SK-N-SH (cell line): ENCODE measurements around the gene INSC. TPM values are rescaled to one million over a fixed set of nuclear protein-coding genes. Genes with fewer than 3 reads are reported as not detected.

Experiments
- CTCF ChIA-PET: fragments of 300-600, 350-600 bp; formaldehyde crosslinking; extraction: SDS; loops from one replicate; lab custom pipeline; 2021; lab: Yijun Ruan, JAX
- POLR2A ChIA-PET: fragments of 350-600 bp; sonication (Branson Sonifier 250); formaldehyde crosslinking; extraction: SDS; loops from one replicate; lab custom pipeline; 2020; ENCODE audit warnings: antibody characterized with exemption, inconsistent platforms; lab: Yijun Ruan, JAX
- DNase-seq: peaks from one replicate; pipeline ENCODE4 v3.0.0; 2012
- H2AFZ ChIP-seq: fragments of 200-600 bp; sonication (generic); 2 replicates; pipeline ENCODE4 v1.8.1; 2016; ENCODE audit warnings: antibody characterized with exemption, mild to moderate bottlenecking, low read depth
- H3F3A ChIP-seq: fragments of 200-600 bp; sonication (generic); replicated peaks from 2 replicates; pipeline ENCODE3; 2016; ENCODE audit warnings: antibody characterized with exemption, mild to moderate bottlenecking; ENCODE audit not compliant: insufficient read depth
- H3K27ac ChIP-seq, 2 experiments: fragments of 200-500 bp in 1 of 2; fragments of 200-600 bp in 1 of 2; sonication (Bioruptor generic) in 1 of 2; sonication (generic), shearing (Covaris generic) in 1 of 2; 2 replicates each; pipeline versions ENCODE4 v1.5.1 to v1.6.1; 2014 to 2016; ENCODE audit warnings: low read depth in 2 of 2, inconsistent platforms in 1 of 2, low read length in 1 of 2, mild to moderate bottlenecking in 1 of 2, mixed read lengths in 1 of 2
- H3K27me3 ChIP-seq: fragments of 200-600 bp; sonication (generic), shearing (Covaris generic); 2 replicates; pipeline ENCODE4 v1.6.1; 2016; ENCODE audit warnings: mixed run types; ENCODE audit not compliant: insufficient read depth
- H3K36me3 ChIP-seq, 2 experiments: fragments of 200-500 bp in 1 of 2; fragments of 200-600 bp in 1 of 2; sonication (Bioruptor generic) in 1 of 2; sonication (generic) in 1 of 2; replicated peaks in 1 of 2; 2 replicates each; pipeline versions ENCODE3 to v1.5.1; 2014 to 2016; ENCODE audit warnings: low read length in 1 of 2, mild to moderate bottlenecking in 1 of 2; ENCODE audit not compliant: insufficient read depth in 2 of 2, control insufficient read depth in 1 of 2
- H3K4me1 ChIP-seq, 2 experiments: fragments of 200-500 bp in 1 of 2; fragments of 200-600 bp in 1 of 2; sonication (Bioruptor generic) in 1 of 2; sonication (generic), shearing (Covaris generic) in 1 of 2; 2 replicates each; pipeline versions ENCODE4 v1.5.1 to v1.6.1; 2014 to 2016; ENCODE audit warnings: low read depth in 1 of 2, low read length in 1 of 2, mixed run types in 1 of 2; ENCODE audit not compliant: insufficient read depth in 2 of 2, control insufficient read depth in 1 of 2
- H3K4me2 ChIP-seq: fragments of 200-600 bp; sonication (generic), shearing (Covaris generic); 2 replicates; pipeline ENCODE4 v1.6.1; 2017; ENCODE audit warnings: mixed run types
- H3K4me3 ChIP-seq, 2 experiments: fragments of 200-500 bp in 1 of 2; fragments of 200-600 bp in 1 of 2; sonication (Bioruptor generic) in 1 of 2; sonication (generic), shearing (Covaris generic) in 1 of 2; 2 replicates each; pipeline versions ENCODE4 v1.5.1 to v1.8.1; 2014 to 2016; ENCODE audit warnings: low read depth in 2 of 2, inconsistent platforms in 1 of 2, low read length in 1 of 2, mild to moderate bottlenecking in 1 of 2, mixed read lengths in 1 of 2, moderate library complexity in 1 of 2
- H3K79me2 ChIP-seq: fragments of 200-600 bp; sonication (generic); 2 replicates; pipeline ENCODE4 v1.8.1; 2017; ENCODE audit warnings: mild to moderate bottlenecking; ENCODE audit not compliant: insufficient read depth
- H3K9ac ChIP-seq: fragments of 200-600 bp; sonication (generic); 2 replicates; pipeline ENCODE4 v1.6.1; 2017; ENCODE audit warnings: mixed run types
- H3K9me2 ChIP-seq: fragments of 200-600 bp; sonication (generic); 2 replicates; pipeline ENCODE4 v1.6.1; 2017; ENCODE audit warnings: mixed run types
- H3K9me3 ChIP-seq: fragments of 200-600 bp; sonication (generic); 2 replicates; pipeline ENCODE4 v1.6.1; 2017; ENCODE audit warnings: mixed run types, mild to moderate bottlenecking, moderate library complexity
- H4K20me1 ChIP-seq: fragments of 200-600 bp; sonication (generic); 2 replicates; pipeline ENCODE4 v1.6.1; 2017; ENCODE audit warnings: mild to moderate bottlenecking, mixed run types; ENCODE audit not compliant: insufficient read depth
- CHD2 ChIP-seq: fragments of 150-350 bp; IDR thresholded peaks from 2 replicates; pipeline ENCODE4 v1.6.1; 2018; ENCODE audit warnings: low read length; ENCODE audit not compliant: partially characterized antibody
- ELF1 ChIP-seq: IDR thresholded peaks from 2 replicates; pipeline ENCODE4 v1.4.0; 2012
- EP300 ChIP-seq, 2 experiments: IDR thresholded peaks; 2 replicates each; pipeline versions ENCODE4 v1.4.0 to v1.6.1; 2012; ENCODE audit warnings: borderline replicate concordance in 1 of 2, low read depth in 1 of 2, low read length in 1 of 2
- EZH2phosphoT487 ChIP-seq: fragments of 200-600 bp; sonication (generic); IDR thresholded peaks from 2 replicates; pipeline ENCODE4 v1.6.1; 2017; ENCODE audit warnings: low read depth, mixed run types, mild to moderate bottlenecking, antibody characterized with exemption, moderate library complexity, borderline replicate concordance
- FOXM1 ChIP-seq: IDR thresholded peaks from 2 replicates; pipeline ENCODE4 v1.4.0; 2012; ENCODE audit warnings: low read depth, mild to moderate bottlenecking
- GATA2 ChIP-seq: sonication (generic); formaldehyde crosslinking; IDR thresholded peaks from 2 replicates; pipeline ENCODE4 v1.5.0; 2020; ENCODE audit warnings: mild to moderate bottlenecking, missing genetic modification reagents
- MEF2A ChIP-seq: IDR thresholded peaks from 2 replicates; pipeline ENCODE4 v1.4.0; 2012; ENCODE audit warnings: low read depth, borderline replicate concordance
- NFIC ChIP-seq: IDR thresholded peaks from 2 replicates; pipeline ENCODE4 v1.4.0; 2012; ENCODE audit warnings: borderline replicate concordance
- POLR2AphosphoS5 ChIP-seq: IDR thresholded peaks from 2 replicates; pipeline ENCODE4 v1.6.1; 2012; ENCODE audit warnings: low read depth, low read length
- RCOR1 ChIP-seq: fragments of 150-350 bp; IDR thresholded peaks from 2 replicates; pipeline ENCODE4 v1.6.1; 2017; ENCODE audit warnings: antibody characterized with exemption, low read length
- RFX5 ChIP-seq: IDR thresholded peaks from 2 replicates; pipeline ENCODE4 v1.6.1; 2012; ENCODE audit warnings: mild to moderate bottlenecking, improper control_type of control experiment, low read length
- SMC3 ChIP-seq: IDR thresholded peaks from 2 replicates; pipeline ENCODE4 v1.6.1; 2012; ENCODE audit warnings: low read depth, low read length, improper control_type of control experiment
- TAF1 ChIP-seq: IDR thresholded peaks from 2 replicates; pipeline ENCODE4 v1.6.1; 2012; ENCODE audit warnings: low read depth, mild to moderate bottlenecking, low read length, moderate library complexity, borderline replicate concordance
- TCF12 ChIP-seq: IDR thresholded peaks from 2 replicates; pipeline ENCODE4 v1.4.0; 2012
- YY1 ChIP-seq: IDR thresholded peaks from 2 replicates; pipeline ENCODE4 v1.4.0; 2012; ENCODE audit warnings: low read depth, mild to moderate bottlenecking
- WGBS: methylation state at CpG from one replicate; pipeline ENCODE4 v1.1.6; 2017; ENCODE audit warnings: low lambda C conversion rate; 5-methylcytosine and 5-hydroxymethylcytosine counted together
- polyA plus RNA-seq, 3 experiments: library from polyadenylated mRNA; depleted of rRNA; stranded (reverse); fragments of >200 nt; gene quantifications; 2 replicates each; pipeline ENCODE4 v1.2.3, GENCODE V29; 2012
- TF ChIP-seq, protein P1 (sequence below): fragments of 150-350 bp; IDR thresholded peaks from 2 replicates; pipeline ENCODE4 v1.6.1; 2017; ENCODE audit warnings: antibody characterized with exemption, low read length, low read depth, borderline replicate concordance
- TF ChIP-seq, protein P2 (sequence below): IDR thresholded peaks from 2 replicates; pipeline ENCODE4 v1.4.0; 2012; ENCODE audit warnings: low read depth

INSC gene
- polyA plus RNA-seq, 1 of the 3 experiments (the other 2 are of a cell fraction) = not detected

DNA sequence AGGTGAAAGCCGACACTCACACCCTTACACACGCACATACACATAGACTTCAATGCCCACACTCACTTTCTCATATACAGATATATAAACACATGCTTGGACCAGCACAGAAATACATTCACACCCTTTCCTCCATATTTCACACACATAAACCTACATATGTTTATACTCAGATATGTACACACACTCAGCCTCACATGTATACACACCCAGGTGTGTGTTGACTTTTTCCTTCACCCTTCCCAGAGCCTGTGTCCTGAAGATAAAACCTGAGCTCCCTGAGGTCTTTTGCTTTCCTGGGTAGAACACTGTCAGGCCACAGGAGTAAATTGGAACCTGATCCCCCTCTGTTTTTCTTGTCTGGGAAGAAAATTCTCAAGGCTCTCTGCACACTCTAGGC, 62.8 kb downstream of the INSC start:
- TF ChIP-seq, protein P1, sequence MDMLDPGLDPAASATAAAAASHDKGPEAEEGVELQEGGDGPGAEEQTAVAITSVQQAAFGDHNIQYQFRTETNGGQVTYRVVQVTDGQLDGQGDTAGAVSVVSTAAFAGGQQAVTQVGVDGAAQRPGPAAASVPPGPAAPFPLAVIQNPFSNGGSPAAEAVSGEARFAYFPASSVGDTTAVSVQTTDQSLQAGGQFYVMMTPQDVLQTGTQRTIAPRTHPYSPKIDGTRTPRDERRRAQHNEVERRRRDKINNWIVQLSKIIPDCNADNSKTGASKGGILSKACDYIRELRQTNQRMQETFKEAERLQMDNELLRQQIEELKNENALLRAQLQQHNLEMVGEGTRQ = no peak
- TF ChIP-seq MEF2A (no peak), RCOR1 (no peak), YY1 (no peak), TCF12 (no peak), TAF1 (no peak), EZH2phosphoT487 (no peak), EP300 (IDR thresholded peaks at IDR 0.05; ENCODE audit: borderline replicate concordance in 1 of 2, low read depth in 1 of 2, low read length in 1 of 2) (no peak), FOXM1 (no peak)
- TF ChIP-seq, protein P2, sequence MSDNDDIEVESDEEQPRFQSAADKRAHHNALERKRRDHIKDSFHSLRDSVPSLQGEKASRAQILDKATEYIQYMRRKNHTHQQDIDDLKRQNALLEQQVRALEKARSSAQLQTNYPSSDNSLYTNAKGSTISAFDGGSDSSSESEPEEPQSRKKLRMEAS = no peak
- CTCF ChIA-PET = interaction anchor here (0.8 to 1.5 kb wide), 4 partner anchors 8 to 77 kb away, joined by 3 to 4 read pairs (median 3); no protein-coding TSS in a partner anchor
- Histone ChIP-seq H3K4me1 (peaks cover 0 to 7% of the 10 kb centered on the region in 2 experiments; a peak in 2 of 4 replicates), H3K9ac (no peak overlapping the region), H3K4me3 (no peak overlapping the region), H3K27ac (no peak overlapping the region), H2AFZ (no peak overlapping the region), H3K27me3 (no peaks in the 10 kb centered on the region; the same call in 1 of the 2 replicates), H4K20me1 (no peaks in the 10 kb centered on the region), H3K36me3 (no peaks in the 10 kb centered on the region), H3F3A (no peaks in the 10 kb centered on the region), H3K9me3 (no peaks in the 10 kb centered on the region), H3K79me2 (no peaks in the 10 kb centered on the region), H3K9me2 (no peaks in the 10 kb centered on the region), H3K4me2 (no peak overlapping the region)
- 27% methylated on average over 2 of the region's 2 CpGs for WGBS
- POLR2A ChIA-PET = no interaction called here
- no peak for DNase-seq

DNA sequence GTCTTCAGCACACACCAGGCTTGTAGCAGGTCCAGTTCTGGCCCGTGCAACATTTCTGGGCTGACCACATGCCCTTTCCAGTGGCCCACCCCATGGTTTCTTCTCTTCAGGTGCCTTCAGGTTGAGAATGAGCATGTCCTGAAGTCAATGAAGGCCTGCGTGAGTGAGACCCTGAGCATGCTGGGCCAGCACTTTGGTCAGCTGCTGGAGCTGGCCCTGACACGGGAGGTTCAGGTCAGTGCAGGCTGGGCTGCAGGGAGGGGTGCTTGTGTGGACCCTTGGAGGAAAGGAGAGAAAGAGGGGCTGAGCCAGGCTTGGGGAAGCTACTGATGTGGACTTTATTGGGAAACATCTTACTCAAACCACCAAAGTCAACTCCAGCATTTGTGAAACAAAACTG, 63.5 kb downstream of the INSC start:
- WGBS = 35% methylated on average over 2 of the region's 3 CpGs

More for the DNA sequence above, 63.5 kb downstream of the INSC start:
- Histone ChIP-seq H3K79me2 (no peaks in the 10 kb centered on the region), H3K9ac (no peak overlapping the region), H3F3A (no peaks in the 10 kb centered on the region), H4K20me1 (no peaks in the 10 kb centered on the region), H3K4me2 (no peak overlapping the region), H3K9me3 (no peaks in the 10 kb centered on the region), H2AFZ (no peak overlapping the region), H3K4me3 (no peak overlapping the region), H3K27me3 (no peaks in the 10 kb centered on the region; the same call in 1 of the 2 replicates), H3K4me1 (peaks cover 0 to 7% of the 10 kb centered on the region in 2 experiments; a peak in 2 of 4 replicates), H3K9me2 (no peaks in the 10 kb centered on the region), H3K36me3 (no peaks in the 10 kb centered on the region), H3K27ac (no peak overlapping the region)
- no peak for DNase-seq
- ChIA-PET POLR2A (no interaction called here), CTCF (interaction anchor here (0.8 to 1.5 kb wide), 3 partner anchors 9 to 77 kb away, joined by 3 read pairs; no protein-coding TSS in a partner anchor)
- TF ChIP-seq ELF1 (no peak), GATA2 (CRISPR knock-in tag) (no peak), TAF1 (no peak), POLR2AphosphoS5 (no peak), RFX5 (no peak), YY1 (no peak), SMC3 (no peak), NFIC (no peak), EP300 (IDR thresholded peaks at IDR 0.05; ENCODE audit: borderline replicate concordance in 1 of 2, low read depth in 1 of 2, low read length in 1 of 2) (no peak), CHD2 (no peak)
- TF ChIP-seq, protein P1 = no peak
